Tibial nerve (tissue), 4 donors: ENCODE data around the gene SHLD1. TPM values are rescaled to one million over a fixed set of nuclear protein-coding genes. Genes with fewer than 3 reads are reported as not detected.

Experiments used
- DNase-seq, 2 donors: peaks; one replicate each; pipeline ENCODE4 v3.0.0-alpha.2; 2019; ENCODE audit warnings: low spot score in 2 of 2
- H3K27ac ChIP-seq, 4 donors: fragments of 200-600 bp; sonication (generic) in 3 of 4; one replicate each; pipeline ENCODE4 v1.5.1; 2017 to 2019; ENCODE audit warnings: mild to moderate bottlenecking in 1 of 4
- H3K27me3 ChIP-seq, 2 donors: fragments of 200-600 bp; sonication (generic) in 1 of 2; one replicate each; pipeline versions ENCODE4 v1.5.1 to v1.6.0; 2017 to 2019
- H3K36me3 ChIP-seq, 3 donors: fragments of 200-600 bp; sonication (generic); one replicate each; pipeline ENCODE4 v1.5.1; 2018 to 2019
- H3K4me1 ChIP-seq, 4 donors: fragments of 200-600 bp; sonication (generic) in 3 of 4; one replicate each; pipeline ENCODE4 v1.5.1; 2017 to 2019
- H3K4me3 ChIP-seq, 4 donors: fragments of 200-600 bp; sonication (generic) in 3 of 4; one replicate each; pipeline ENCODE4 v1.5.1; 2017 to 2019; ENCODE audit warnings: mild to moderate bottlenecking in 1 of 4, moderate library complexity in 1 of 4
- H3K9me3 ChIP-seq, 4 donors: fragments of 200-600 bp; sonication (generic) in 3 of 4; one replicate each; pipeline ENCODE4 v1.5.1; 2017 to 2019
- CTCF ChIP-seq, 5 experiments: fragments of 200-600 bp in 3 of 5; fragments of 450-650 bp in 2 of 5; sonication (generic) in 3 of 5; IDR thresholded peaks; one replicate each; pipeline ENCODE4 v1.5.1; 2016 to 2019; ENCODE audit warnings: antibody characterized with exemption in 5 of 5, mild to moderate bottlenecking in 3 of 5, moderate library complexity in 2 of 5
- EP300 ChIP-seq, 2 donors: sonication (generic); formaldehyde crosslinking; IDR thresholded peaks; one replicate each; pipeline ENCODE4 v1.6.1; 2017; ENCODE audit warnings: antibody characterized with exemption in 2 of 2, mild to moderate bottlenecking in 1 of 2
- POLR2A ChIP-seq, 2 donors: fragments of 450-650 bp; IDR thresholded peaks; one replicate each; pipeline ENCODE4 v1.6.1; 2017; ENCODE audit warnings: antibody characterized with exemption in 2 of 2, mild to moderate bottlenecking in 2 of 2, moderate library complexity in 2 of 2
- WGBS, 2 donors: methylation state at CpG; one replicate each; pipeline ENCODE4 v1.1.5; 2018; 5-methylcytosine and 5-hydroxymethylcytosine counted together
- total RNA-seq, 4 donors: library from RNA; depleted of rRNA; stranded (reverse); fragments of >200 nt; gene quantifications; one replicate each; pipeline ENCODE4 v1.1.0, GENCODE V29; 2016

Gene SHLD1
- total RNA-seq, 4 donors from 2014 or later, result 2.9 to 5.9 (median 4.0) TPM

- no peak for DNase-seq
- no peaks in the 10 kb centered on the region for H3K36me3 ChIP-seq
- no peak overlapping the region for H3K4me3 ChIP-seq
- H3K27ac ChIP-seq, result no peak overlapping the region
- peaks cover 0 to 8% (median 0%) of the 10 kb centered on the region in 4 donors for H3K4me1 ChIP-seq
- no peak for TF ChIP-seq CTCF (IDR thresholded peaks at IDR 0.05)
- no peak for TF ChIP-seq EP300 (IDR thresholded peaks at IDR 0.05)
- no peak for TF ChIP-seq POLR2A (IDR thresholded peaks at IDR 0.05)
- H3K9me3 ChIP-seq, result no peaks in the 10 kb centered on the region
- peaks cover 0 to under 1% of the 10 kb centered on the region in 2 donors for H3K27me3 ChIP-seq
- WGBS, 2 donors, result 74 to 76% methylated on average over 2 of the region's 2 CpGs
These were observed 20.9 kb upstream of the SHLD1 start for GRCh38 chr20:5729348-5729747.

DNA sequence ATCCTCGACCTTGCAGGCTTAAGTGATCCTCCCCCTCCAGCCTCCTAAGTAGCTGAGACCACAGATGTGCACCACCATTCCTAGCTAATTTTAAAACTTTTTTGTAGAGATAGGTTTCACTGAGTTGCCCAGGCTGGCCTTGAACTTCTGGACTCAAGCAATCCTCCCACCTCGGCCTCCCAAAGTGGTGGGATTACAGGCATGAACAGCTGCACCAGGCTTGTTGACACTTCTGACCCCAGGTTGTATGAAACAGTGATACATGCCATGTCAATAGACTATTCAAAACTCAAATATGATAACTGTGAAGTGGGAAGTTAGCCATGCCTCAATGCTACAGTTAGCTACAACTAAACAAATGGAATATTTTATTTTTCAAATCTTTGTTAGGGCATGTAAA, 20.1 kb upstream of the SHLD1 start:
- Histone ChIP-seq H3K36me3 (no peaks in the 10 kb centered on the region), H3K27me3 (peaks cover 0 to 5% of the 10 kb centered on the region in 2 donors), H3K9me3 (no peaks in the 10 kb centered on the region), H3K27ac (no peak overlapping the region), H3K4me3 (no peak overlapping the region), H3K4me1 (peaks cover 0 to under 1% (median 0%) of the 10 kb centered on the region in 4 donors)
- TF ChIP-seq EP300 (IDR thresholded peaks at IDR 0.05), result no peak
- TF ChIP-seq POLR2A (IDR thresholded peaks at IDR 0.05), result no peak
- no peak for TF ChIP-seq CTCF (IDR thresholded peaks at IDR 0.05)
- 89 to 93% methylated on average over 2 of the region's 2 CpGs for WGBS, 2 donors
- DNase-seq, result no peak

GRCh38 chr20:5731753-5732366, 18.3 kb upstream of the SHLD1 start:
- TF ChIP-seq EP300 (IDR thresholded peaks at IDR 0.05), result no peak
- no peak for TF ChIP-seq CTCF (IDR thresholded peaks at IDR 0.05)
- TF ChIP-seq POLR2A (IDR thresholded peaks at IDR 0.05), result no peak
- H3K4me3 ChIP-seq, result no peak overlapping the region
- H3K36me3 ChIP-seq, result no peaks in the 10 kb centered on the region
- DNase-seq, result no peak
- no peak overlapping the region for H3K27ac ChIP-seq
- H3K4me1 ChIP-seq, result no peaks in the 10 kb centered on the region
- H3K27me3 ChIP-seq, result peaks cover 0 to 5% of the 10 kb centered on the region in 2 donors
- H3K9me3 ChIP-seq, result no peaks in the 10 kb centered on the region
- 75 to 81% methylated on average over 6 of the region's 6 CpGs for WGBS, 2 donors

GRCh38 chr20:5734602-5735001, 15.6 kb upstream of the SHLD1 start:
- H3K4me1 ChIP-seq, result peaks cover 0 to 12% (median 0%) of the 10 kb centered on the region in 4 donors
- H3K9me3 ChIP-seq, result no peaks in the 10 kb centered on the region
- no peak overlapping the region for H3K4me3 ChIP-seq
- peaks cover 0 to 5% of the 10 kb centered on the region in 2 donors for H3K27me3 ChIP-seq
- 67 to 68% methylated on average over 1 of the region's 1 CpG for WGBS, 2 donors
- no peaks in the 10 kb centered on the region for H3K36me3 ChIP-seq
- TF ChIP-seq CTCF (IDR thresholded peaks at IDR 0.05) (no peak), EP300 (IDR thresholded peaks at IDR 0.05) (no peak), POLR2A (IDR thresholded peaks at IDR 0.05) (no peak)
- no peak overlapping the region for H3K27ac ChIP-seq
- DNase-seq, result no peak

DNA sequence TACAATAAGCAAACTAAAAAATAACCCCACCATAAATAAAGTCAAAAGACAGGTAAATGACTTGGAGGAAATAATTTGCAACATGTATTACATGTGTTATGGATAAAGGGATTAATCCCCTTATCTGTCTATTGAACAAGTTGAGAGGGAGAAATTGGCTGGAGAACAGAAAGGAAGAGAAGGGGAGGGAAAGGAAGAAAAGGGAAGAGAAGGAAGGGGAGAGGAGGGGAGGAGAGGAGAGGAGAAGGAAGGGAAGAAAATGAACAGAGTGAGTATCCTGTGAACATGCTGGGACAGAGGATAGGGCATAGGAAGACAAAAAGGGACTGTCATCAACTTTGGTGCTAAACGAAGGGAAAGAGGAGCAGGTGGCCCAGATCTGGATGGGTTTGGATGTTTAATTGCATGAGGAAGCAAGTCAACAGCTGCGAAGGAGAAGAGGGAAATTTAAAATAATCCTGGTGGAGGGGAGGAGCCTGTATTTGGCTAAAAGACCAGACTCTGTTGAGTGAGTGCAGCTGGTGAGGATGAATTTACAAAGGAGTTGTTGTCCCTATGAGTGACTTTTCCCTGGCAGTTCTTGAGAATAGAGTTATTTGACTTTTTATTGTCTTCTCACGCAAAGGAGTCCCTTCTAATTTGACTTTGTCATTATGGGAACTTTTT, 14.2 kb upstream of the SHLD1 start:
- Histone ChIP-seq H3K27ac (no peak overlapping the region), H3K36me3 (no peaks in the 10 kb centered on the region), H3K4me1 (peaks cover 0 to 12% (median 0%) of the 10 kb centered on the region in 4 donors), H3K27me3 (peaks cover 0 to 5% of the 10 kb centered on the region in 2 donors), H3K4me3 (no peak overlapping the region), H3K9me3 (no peaks in the 10 kb centered on the region)
- no peak for DNase-seq
- no peak for TF ChIP-seq EP300 (IDR thresholded peaks at IDR 0.05)
- TF ChIP-seq CTCF (IDR thresholded peaks at IDR 0.05), result no peak
- no peak for TF ChIP-seq POLR2A (IDR thresholded peaks at IDR 0.05)
- WGBS, 2 donors, result 24 to 32% methylated on average over 3 of the region's 3 CpGs
